ENCODE data around the gene UBL4B. TPM values are rescaled to one million over a fixed set of nuclear protein-coding genes. Genes with fewer than 3 reads are reported as not detected.
"Not testable (repeated sequence)": the region's sequence is repeated elsewhere in the genome, so short reads cannot be mapped to it uniquely, and the experiment has no call there.

Gene UBL4B
- total and polyA plus RNA-seq, 2 donors (not counting 1 experiment from before 2014, with no cell fraction given): not detected

DNA sequence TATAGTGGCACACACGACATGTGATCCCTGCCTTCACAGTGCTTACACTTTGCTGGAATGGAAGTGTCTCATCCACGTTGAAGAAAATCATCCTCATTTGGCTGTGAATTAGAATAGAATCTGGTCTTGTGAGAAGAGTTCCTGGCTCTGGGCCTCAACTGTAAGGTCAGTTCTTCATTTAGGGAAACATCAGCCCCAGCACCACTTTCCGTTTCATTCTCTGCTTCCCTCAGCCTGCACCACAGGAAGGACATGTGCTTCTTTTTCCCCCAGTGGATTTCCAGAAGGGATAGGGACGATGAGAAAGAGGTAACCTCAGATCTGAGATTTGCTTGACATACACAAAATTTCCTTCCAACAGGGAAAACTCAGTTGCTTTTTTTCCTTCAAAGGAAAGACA lies 38.1 kb upstream of the UBL4B start:
- 75% methylated on average over 2 of the region's 4 CpGs for WGBS (ENCODE audit: insufficient coverage)

DNA sequence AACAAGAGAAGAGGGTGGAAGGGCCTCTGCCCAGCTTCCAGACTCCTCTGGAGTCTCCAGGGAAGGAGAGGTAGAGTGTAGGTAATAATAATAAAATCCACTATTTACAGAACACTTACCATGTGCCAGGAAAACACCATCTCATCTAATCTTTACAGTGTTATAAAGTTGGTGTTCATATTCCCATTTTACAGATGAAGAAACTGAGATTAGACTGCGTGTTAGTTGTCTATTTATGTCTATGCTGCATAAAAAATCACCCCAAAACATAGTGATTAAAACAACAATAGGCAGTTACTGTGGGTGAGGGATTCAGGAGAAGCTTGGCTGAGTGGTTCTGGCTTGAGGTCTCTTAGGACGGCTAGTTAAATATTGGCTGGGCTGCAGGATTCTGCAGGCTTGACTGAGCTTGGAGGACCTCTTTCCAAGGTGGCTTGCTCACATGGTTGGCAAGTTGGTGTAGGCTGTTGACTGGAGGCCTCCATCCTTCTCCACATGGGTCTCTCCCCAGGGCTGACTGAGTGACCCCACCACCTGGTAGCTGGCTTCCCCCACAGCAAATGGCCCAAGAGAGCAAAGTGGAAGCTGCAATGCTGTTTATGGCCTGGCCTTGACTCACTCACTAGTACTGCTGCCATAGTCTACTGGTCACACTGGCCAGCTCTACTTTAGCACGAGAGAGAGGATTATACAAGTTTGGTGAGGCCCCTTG lies 35.3 kb upstream of the UBL4B start:
- Histone ChIP-seq H3K36me3 (replicated peaks in 1 of 2; ENCODE audit: control extremely low read depth in 1 of 2, control insufficient read depth in 1 of 2, extremely low read depth in 1 of 2, insufficient read depth in 2 of 2, low read length in 1 of 2) (no peaks in the 10 kb centered on the region), H3K27me3 (replicated peaks in 1 of 4; ENCODE audit: control extremely low read depth in 1 of 4, control insufficient read depth in 3 of 4, insufficient read depth in 4 of 4, low read length in 3 of 4) (peaks cover 0 to 37% (median 10%) of the 10 kb centered on the region in 4 experiments), H3K9ac (ENCODE audit: low read length) (no peak overlapping the region), H3K9me3 (ENCODE audit: control extremely low read depth in 1 of 3, control insufficient read depth in 2 of 3, insufficient read depth in 1 of 3, low read length in 2 of 3) (no peaks in the 10 kb centered on the region), H3K4me3 (ENCODE audit: control extremely low read depth in 1 of 5, extremely low read depth in 1 of 5, insufficient read depth in 1 of 5, low read depth in 2 of 5, low read length in 4 of 5) (no peak overlapping the region), H3K4me2 (replicated peaks; ENCODE audit: low read depth, low read length, poor library complexity, severe bottlenecking) (no peak overlapping the region), H4K20me1 (ENCODE audit: control insufficient read depth, insufficient read depth, low read length, poor library complexity, severe bottlenecking) (no peaks in the 10 kb centered on the region), H2AFZ (ENCODE audit: insufficient read depth, low read depth, low read length, poor library complexity, severe bottlenecking) (no peak overlapping the region), H3K4me1 (ENCODE audit: control insufficient read depth in 2 of 2, insufficient read depth in 2 of 2, low read length in 2 of 2) (no peaks in the 10 kb centered on the region), H3K27ac (ENCODE audit: low read length in 2 of 2) (no peak overlapping the region), H3K79me2 (ENCODE audit: control insufficient read depth, insufficient read depth, low read length) (no peaks in the 10 kb centered on the region)
- Mint-ChIP-seq H3K9me3 (ENCODE audit: insufficient read depth) (no peaks in the 10 kb centered on the region), H3K4me1 (no peaks in the 10 kb centered on the region), H3K4me3 (no peak overlapping the region), H3K27ac (no peak overlapping the region), H3K27me3 (peaks cover 65% of the 10 kb centered on the region)
- CTCF ChIA-PET: interaction anchor here (1.1 to 4.1 kb wide), 3 partner anchors 11 to 23 kb away, joined by 3 to 19 read pairs (median 7); no protein-coding TSS in a partner anchor
- TF ChIP-seq EZH2 (IDR thresholded peaks at IDR 0.05; ENCODE audit: borderline replicate concordance, insufficient read depth, low read depth, low read length, poor library complexity, severe bottlenecking): no peak
- TF ChIP-seq, protein P1, sequence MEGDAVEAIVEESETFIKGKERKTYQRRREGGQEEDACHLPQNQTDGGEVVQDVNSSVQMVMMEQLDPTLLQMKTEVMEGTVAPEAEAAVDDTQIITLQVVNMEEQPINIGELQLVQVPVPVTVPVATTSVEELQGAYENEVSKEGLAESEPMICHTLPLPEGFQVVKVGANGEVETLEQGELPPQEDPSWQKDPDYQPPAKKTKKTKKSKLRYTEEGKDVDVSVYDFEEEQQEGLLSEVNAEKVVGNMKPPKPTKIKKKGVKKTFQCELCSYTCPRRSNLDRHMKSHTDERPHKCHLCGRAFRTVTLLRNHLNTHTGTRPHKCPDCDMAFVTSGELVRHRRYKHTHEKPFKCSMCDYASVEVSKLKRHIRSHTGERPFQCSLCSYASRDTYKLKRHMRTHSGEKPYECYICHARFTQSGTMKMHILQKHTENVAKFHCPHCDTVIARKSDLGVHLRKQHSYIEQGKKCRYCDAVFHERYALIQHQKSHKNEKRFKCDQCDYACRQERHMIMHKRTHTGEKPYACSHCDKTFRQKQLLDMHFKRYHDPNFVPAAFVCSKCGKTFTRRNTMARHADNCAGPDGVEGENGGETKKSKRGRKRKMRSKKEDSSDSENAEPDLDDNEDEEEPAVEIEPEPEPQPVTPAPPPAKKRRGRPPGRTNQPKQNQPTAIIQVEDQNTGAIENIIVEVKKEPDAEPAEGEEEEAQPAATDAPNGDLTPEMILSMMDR (IDR thresholded peaks at IDR 0.05): no peak
- ATAC-seq (ENCODE audit: low read depth) (no peak), DNase-seq (no peak)
- intact Hi-C loops (cut with micrococcal nuclease): no loop called here
- POLR2A ChIA-PET: no interaction called here
- 100% methylated on average over 1 of the region's 3 CpGs for WGBS (ENCODE audit: insufficient coverage)

More for the DNA sequence above, 38.1 kb upstream of the UBL4B start:
- no peak overlapping the region for H3K4me2 ChIP-seq (replicated peaks; ENCODE audit: low read depth, low read length, poor library complexity, severe bottlenecking)
- H3K4me1 ChIP-seq (ENCODE audit: control insufficient read depth in 2 of 2, insufficient read depth in 2 of 2, low read length in 2 of 2): peaks cover 15 to 20% of the 10 kb centered on the region in 2 donors
- Mint-ChIP-seq H3K27ac (no peak overlapping the region), H3K9me3 (ENCODE audit: insufficient read depth) (no peaks in the 10 kb centered on the region), H3K27me3 (peaks cover 65% of the 10 kb centered on the region), H3K4me3 (no peak overlapping the region), H3K4me1 (peaks cover 12% of the 10 kb centered on the region)
- TF ChIP-seq, protein P1 (IDR thresholded peaks at IDR 0.05): no peak
- no peak for TF ChIP-seq EZH2 (IDR thresholded peaks at IDR 0.05; ENCODE audit: borderline replicate concordance, insufficient read depth, low read depth, low read length, poor library complexity, severe bottlenecking)
- H4K20me1 ChIP-seq (ENCODE audit: control insufficient read depth, insufficient read depth, low read length, poor library complexity, severe bottlenecking): no peaks in the 10 kb centered on the region
- POLR2A ChIA-PET: no interaction called here
- intact Hi-C loops (cut with micrococcal nuclease): no loop called here
- H3K27ac ChIP-seq (ENCODE audit: low read length in 2 of 2): no peak overlapping the region
- no peaks in the 10 kb centered on the region for H3K36me3 ChIP-seq (replicated peaks in 1 of 2; ENCODE audit: control extremely low read depth in 1 of 2, control insufficient read depth in 1 of 2, extremely low read depth in 1 of 2, insufficient read depth in 2 of 2, low read length in 1 of 2)
- peaks cover 0 to 13% (median 0%) of the 10 kb centered on the region in 3 donors for H3K9me3 ChIP-seq (ENCODE audit: control extremely low read depth in 1 of 3, control insufficient read depth in 2 of 3, insufficient read depth in 1 of 3, low read length in 2 of 3)
- no peak for ATAC-seq (ENCODE audit: low read depth)
- H3K79me2 ChIP-seq (ENCODE audit: control insufficient read depth, insufficient read depth, low read length): no peaks in the 10 kb centered on the region
- H3K9ac ChIP-seq (ENCODE audit: low read length): no peak overlapping the region
- peaks cover 0 to 56% (median 29%) of the 10 kb centered on the region in 4 experiments for H3K27me3 ChIP-seq (replicated peaks in 1 of 4; ENCODE audit: control extremely low read depth in 1 of 4, control insufficient read depth in 3 of 4, insufficient read depth in 4 of 4, low read length in 3 of 4)
- no peak for DNase-seq
- CTCF ChIA-PET: interaction anchor here (0.5 to 1.9 kb wide), 4 partner anchors 8 to 483 kb away, joined by 3 to 9 read pairs (median 4); no protein-coding TSS in a partner anchor
- H2AFZ ChIP-seq (ENCODE audit: insufficient read depth, low read depth, low read length, poor library complexity, severe bottlenecking): no peak overlapping the region
- H3K4me3 ChIP-seq (ENCODE audit: control extremely low read depth in 1 of 5, extremely low read depth in 1 of 5, insufficient read depth in 1 of 5, low read depth in 2 of 5, low read length in 4 of 5): no peak overlapping the region

DNA sequence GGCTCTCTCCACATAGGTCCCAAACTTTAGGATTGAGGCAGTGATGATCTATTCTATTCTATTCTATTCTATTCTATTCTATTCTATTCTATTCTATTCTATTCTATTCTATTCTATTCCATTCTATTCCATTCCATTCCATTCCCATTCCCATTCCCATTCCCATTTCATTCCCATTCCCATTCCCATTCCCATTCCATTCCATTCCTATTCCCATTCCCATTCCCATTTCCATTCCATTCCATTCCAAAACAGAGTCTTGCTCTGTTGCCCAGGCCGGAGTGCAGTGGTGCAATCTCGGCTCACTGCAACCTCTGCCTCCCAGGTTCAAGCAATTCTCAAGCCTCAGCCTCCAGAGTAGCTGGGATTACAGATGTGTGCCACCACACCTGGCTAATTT lies 32.2 kb upstream of the UBL4B start:
- H3K4me3 ChIP-seq (ENCODE audit: control extremely low read depth in 1 of 5, extremely low read depth in 1 of 5, insufficient read depth in 1 of 5, low read depth in 2 of 5, low read length in 4 of 5); H3K4me3 Mint-ChIP-seq; H3K36me3 ChIP-seq (replicated peaks in 1 of 2; ENCODE audit: control extremely low read depth in 1 of 2, control insufficient read depth in 1 of 2, extremely low read depth in 1 of 2, insufficient read depth in 2 of 2, low read length in 1 of 2); DNase-seq; H3K9ac ChIP-seq (ENCODE audit: low read length); H3K79me2 ChIP-seq (ENCODE audit: control insufficient read depth, insufficient read depth, low read length); H4K20me1 ChIP-seq (ENCODE audit: control insufficient read depth, insufficient read depth, low read length, poor library complexity, severe bottlenecking); ATAC-seq (ENCODE audit: low read depth); POLR2A ChIA-PET; H3K9me3 Mint-ChIP-seq (ENCODE audit: insufficient read depth); H3K4me2 ChIP-seq (replicated peaks; ENCODE audit: low read depth, low read length, poor library complexity, severe bottlenecking); H2AFZ ChIP-seq (ENCODE audit: insufficient read depth, low read depth, low read length, poor library complexity, severe bottlenecking); H3K9me3 ChIP-seq (ENCODE audit: control extremely low read depth in 1 of 3, control insufficient read depth in 2 of 3, insufficient read depth in 1 of 3, low read length in 2 of 3); H3K27ac Mint-ChIP-seq; intact Hi-C loops (cut with micrococcal nuclease); H3K27ac ChIP-seq (ENCODE audit: low read length in 2 of 2): not testable (repeated sequence)
- peaks cover 65% of the 10 kb centered on the region for H3K27me3 Mint-ChIP-seq
- peaks cover 11% of the 10 kb centered on the region for H3K4me1 Mint-ChIP-seq
- CTCF ChIA-PET: interaction anchor here (3.1 kb wide), 1 partner anchor 25 kb away, joined by 14 read pairs; no protein-coding TSS in a partner anchor
- Histone ChIP-seq H3K27me3 (replicated peaks in 1 of 4; ENCODE audit: control extremely low read depth in 1 of 4, control insufficient read depth in 3 of 4, insufficient read depth in 4 of 4, low read length in 3 of 4) (peaks cover 0 to 49% (median 19%) of the 10 kb centered on the region in 4 experiments), H3K4me1 (ENCODE audit: control insufficient read depth in 2 of 2, insufficient read depth in 2 of 2, low read length in 2 of 2) (peaks cover 9 to 17% of the 10 kb centered on the region in 2 donors)
- 100% methylated on average over 1 of the region's 2 CpGs for WGBS (ENCODE audit: insufficient coverage)
